ENCODE data around the gene LACTBL1.

Gene LACTBL1

GRCh38 chr1:22936681-22937080 is 36.0 kb downstream of the LACTBL1 start:
- no peak for DNase-seq

GRCh38 chr1:22935433-22935832 is 37.2 kb downstream of the LACTBL1 start:
- DNase-seq = no peak

- DNase-seq = peak; percentile 12
These were observed 39.7 kb downstream of the LACTBL1 start for GRCh38 chr1:22932803-22933470.

- DNase-seq = peak; percentile 37
These were observed 42.3 kb downstream of the LACTBL1 start for GRCh38 chr1:22930240-22930912.

- DNase-seq = no peak
These were observed 47.6 kb downstream of the LACTBL1 start for GRCh38 chr1:22925111-22925510.

GRCh38 chr1:22922640-22923039 is 50.0 kb downstream of the LACTBL1 start:
- DNase-seq = no peak

GRCh38 chr1:22921452-22922126 is 51.1 kb downstream of the LACTBL1 start:
- no peak for DNase-seq

- no peak for DNase-seq
These were observed 51.8 kb downstream of the LACTBL1 start for GRCh38 chr1:22920734-22921451.

- DNase-seq = no peak
These were observed 52.5 kb downstream of the LACTBL1 start for GRCh38 chr1:22920026-22920733.

GRCh38 chr1:22919341-22920025 is 53.2 kb downstream of the LACTBL1 start:
- no peak for DNase-seq

- DNase-seq = no peak
These were observed 54.0 kb downstream of the LACTBL1 start for GRCh38 chr1:22918644-22919043.

- no peak for DNase-seq
These were observed 54.7 kb downstream of the LACTBL1 start for GRCh38 chr1:22917989-22918388.

- DNase-seq = no peak
These were observed 56.2 kb downstream of the LACTBL1 start for GRCh38 chr1:22916471-22916820.

GRCh38 chr1:22915816-22916470 is 56.7 kb downstream of the LACTBL1 start:
- DNase-seq = no peak

GRCh38 chr1:22915231-22915630 is 57.4 kb downstream of the LACTBL1 start:
- no peak for DNase-seq

- DNase-seq = no peak
These were observed 57.9 kb downstream of the LACTBL1 start for GRCh38 chr1:22914633-22915217.

GRCh38 chr1:22914156-22914555 is 58.5 kb downstream of the LACTBL1 start:
- DNase-seq = no peak

- DNase-seq = no peak
These were observed 59.1 kb downstream of the LACTBL1 start for GRCh38 chr1:22913421-22914141.

- no peak for DNase-seq
These were observed 60.4 kb downstream of the LACTBL1 start for GRCh38 chr1:22912311-22912710.

- no peak for DNase-seq
These were observed 61.5 kb downstream of the LACTBL1 start for GRCh38 chr1:22910986-22911651.

All from activated CD4-positive, CD25-positive, alpha-beta regulatory T cell treated with anti-CD3 and anti-CD28 coated beads, Interleukin-2, amount 50 U/mL, for 72 hours (primary cell).